DMS79 (cell line): Measurements from ENCODE around the gene PFDN2.

Experiments used
- DNase-seq: peaks from one replicate; lab custom pipeline; 2025; lab: John Stamatoyannopoulos, UW

The PFDN2 gene

DNA sequence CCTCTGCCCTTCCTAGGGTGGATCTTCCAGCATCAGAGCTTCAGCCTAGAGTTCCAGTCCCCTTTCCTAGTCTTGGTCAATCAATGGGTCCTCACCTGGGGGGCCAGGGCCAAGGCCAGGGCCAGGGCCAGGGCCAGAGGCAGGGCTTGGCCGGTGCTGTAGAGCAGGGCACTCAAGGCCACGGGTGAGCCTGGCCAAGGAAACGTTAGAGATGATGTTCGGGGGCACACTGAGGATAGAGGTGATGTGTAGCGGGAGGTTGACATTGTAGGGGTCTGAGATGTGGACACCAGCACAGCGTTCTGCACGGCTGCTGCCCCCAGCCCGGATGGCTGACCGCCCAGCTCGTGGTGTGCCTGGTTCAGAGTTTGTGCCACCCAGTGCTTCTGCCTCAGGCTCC is 66.6 kb downstream of the PFDN2 start:
- no peak for DNase-seq
